ENCODE measurements around the gene TSHZ1. TPM values are rescaled to one million over a fixed set of nuclear protein-coding genes. Genes with fewer than 3 reads are reported as not detected.
"Not testable (repeated sequence)": the region's sequence is repeated elsewhere in the genome, so short reads cannot be mapped to it uniquely, and the experiment has no call there.

TSHZ1 gene
- total RNA-seq, 1 donor = 15.6 TPM

DNA sequence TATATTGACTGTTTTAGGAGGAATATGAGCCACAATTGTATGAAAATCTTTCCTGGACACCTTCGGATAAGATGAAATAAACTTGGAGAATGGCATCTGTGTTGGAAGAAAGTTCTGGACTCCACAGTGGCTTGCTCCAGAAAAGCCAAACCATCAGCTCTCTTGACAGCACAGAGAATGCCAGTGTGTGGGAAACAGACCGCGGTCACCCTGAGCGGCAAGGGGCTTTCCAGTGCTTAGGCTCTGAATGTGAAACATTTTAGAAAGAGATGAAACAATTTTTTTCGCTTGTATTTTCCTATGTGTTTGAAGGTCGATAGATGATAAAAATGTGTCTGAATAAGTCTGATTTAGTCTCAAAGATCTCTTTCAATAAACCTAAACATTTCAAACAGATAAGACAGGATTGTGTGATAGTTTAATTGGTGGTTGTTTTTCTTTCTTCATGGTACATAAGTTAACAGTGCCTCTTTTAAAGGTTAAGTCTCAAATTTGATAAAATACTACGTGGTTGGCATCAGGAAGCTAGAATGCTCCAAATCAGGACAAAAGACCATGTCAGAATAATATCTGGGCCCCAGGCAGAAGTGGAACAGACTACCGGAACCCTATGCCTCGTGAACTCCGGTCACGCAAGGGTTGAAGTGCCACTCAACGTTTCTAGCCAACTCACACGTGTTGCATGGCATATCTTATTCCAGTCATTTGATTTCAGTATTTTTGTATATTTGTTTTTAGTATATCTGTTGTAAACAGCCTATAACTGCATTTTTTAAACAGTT is 30.6 kb upstream of the TSHZ1 start:
- DNase-seq (ENCODE audit: low read depth in 2 of 3, low spot score in 2 of 3) = no peak

DNA sequence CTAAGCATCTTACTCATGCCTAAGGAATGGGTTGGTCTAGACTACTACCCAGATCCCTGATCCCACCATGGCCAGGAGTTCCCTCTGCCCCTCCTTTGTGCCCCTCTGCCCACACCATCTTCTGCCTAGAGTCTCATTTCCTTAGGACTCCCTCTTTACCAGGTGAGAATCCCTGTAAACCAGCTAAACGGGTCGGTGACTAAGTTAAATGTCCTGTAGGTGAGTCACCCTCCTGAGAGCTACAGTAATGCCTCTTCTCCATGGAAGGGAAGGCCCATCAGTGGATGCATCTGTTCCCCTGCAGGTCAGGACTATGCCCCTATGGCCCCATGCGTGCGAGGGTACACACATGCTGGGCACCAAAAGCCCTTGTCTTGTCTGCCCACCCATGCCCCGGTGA is 27.1 kb upstream of the TSHZ1 start:
- no peak for DNase-seq (ENCODE audit: low read depth in 2 of 3, low spot score in 2 of 3)

DNA sequence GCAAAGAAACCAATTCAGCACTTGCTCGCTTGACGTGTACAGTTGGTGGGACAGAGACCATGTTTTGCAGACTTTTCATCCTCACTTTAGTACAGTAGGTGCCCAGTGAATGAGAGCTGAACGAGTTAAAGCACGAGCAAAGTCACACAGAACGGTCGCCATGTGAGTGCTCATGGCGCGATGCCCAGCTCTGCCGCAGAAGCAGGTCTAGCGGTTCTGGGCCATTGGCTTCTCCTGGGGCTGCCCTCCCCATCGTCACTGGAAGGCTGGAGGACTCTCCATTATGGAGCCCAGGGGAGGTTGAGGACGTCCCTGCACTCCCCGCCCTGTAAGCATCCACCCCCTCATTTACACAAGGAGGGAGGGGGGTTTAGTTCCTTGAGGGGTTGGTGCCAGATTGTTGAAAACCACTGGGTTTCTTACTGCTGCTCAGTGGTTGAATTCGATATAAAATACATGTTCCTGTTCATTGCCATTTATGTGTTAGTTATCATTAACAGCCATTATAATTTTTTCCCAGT is 26.6 kb upstream of the TSHZ1 start:
- no peak for DNase-seq (ENCODE audit: low read depth in 2 of 3, low spot score in 2 of 3)

DNA sequence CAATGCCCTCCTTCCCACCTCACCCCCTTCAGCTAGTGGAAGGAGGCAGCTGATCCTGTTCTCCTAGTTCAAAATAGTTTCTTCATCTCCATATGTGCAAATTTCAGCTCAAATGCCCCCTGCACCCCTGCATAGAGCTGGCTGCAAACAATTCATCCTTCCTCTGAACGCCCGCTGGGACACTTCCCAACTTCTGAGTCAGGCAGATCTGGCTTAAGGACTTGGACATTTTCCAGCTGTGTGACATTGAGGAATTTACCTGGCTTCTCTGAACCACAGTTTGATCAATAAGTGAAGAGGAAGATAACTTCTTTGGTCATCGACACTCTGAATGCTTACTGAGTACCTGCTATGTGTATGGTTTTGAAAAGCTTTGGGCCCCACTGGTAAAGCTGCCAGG is 25.1 kb upstream of the TSHZ1 start:
- DNase-seq (ENCODE audit: low read depth in 2 of 3, low spot score in 2 of 3) = no peak

DNA sequence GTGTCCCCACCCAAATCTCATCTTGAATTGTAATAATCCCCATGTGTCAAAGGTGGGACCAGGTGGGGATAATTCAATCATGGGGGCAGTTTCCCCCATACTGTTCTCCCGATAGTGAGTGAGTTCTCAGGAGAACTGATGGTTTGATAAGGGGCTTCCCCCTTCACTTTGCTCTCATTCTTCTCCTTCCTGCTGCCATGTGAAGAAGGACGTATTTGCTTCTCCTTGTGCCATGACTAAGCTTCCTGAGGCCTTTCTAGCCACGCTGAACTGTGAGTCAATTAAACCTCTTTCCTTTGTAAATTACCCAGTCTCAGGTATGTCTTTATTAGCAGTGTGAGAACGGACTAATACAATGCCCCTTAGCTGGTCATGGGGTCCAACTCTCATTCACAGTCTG is 22.9 kb upstream of the TSHZ1 start:
- not testable (repeated sequence) for DNase-seq (ENCODE audit: low read depth in 2 of 3, low spot score in 2 of 3)

DNA sequence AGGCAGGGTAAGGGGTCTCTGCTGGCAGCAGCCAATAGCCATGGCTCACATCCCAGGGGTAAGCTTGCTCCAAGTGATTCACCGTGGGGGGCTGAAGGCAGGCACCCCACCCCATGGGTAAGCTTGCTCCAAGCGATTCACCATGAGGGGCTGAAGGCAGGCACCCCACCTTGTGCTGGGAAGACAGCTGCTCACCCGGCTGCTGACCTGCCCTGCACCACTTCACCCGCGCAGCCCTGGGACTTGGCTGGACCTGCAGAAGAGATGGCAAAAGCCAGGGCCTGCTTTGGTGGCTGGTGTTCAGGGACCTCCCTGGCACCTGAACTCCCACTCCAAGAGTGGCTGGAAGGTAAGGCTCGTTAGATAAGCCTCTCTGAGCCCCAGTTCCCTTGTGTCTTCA is 20.9 kb upstream of the TSHZ1 start:
- DNase-seq (ENCODE audit: low read depth in 2 of 3, low spot score in 2 of 3) = no peak

DNA sequence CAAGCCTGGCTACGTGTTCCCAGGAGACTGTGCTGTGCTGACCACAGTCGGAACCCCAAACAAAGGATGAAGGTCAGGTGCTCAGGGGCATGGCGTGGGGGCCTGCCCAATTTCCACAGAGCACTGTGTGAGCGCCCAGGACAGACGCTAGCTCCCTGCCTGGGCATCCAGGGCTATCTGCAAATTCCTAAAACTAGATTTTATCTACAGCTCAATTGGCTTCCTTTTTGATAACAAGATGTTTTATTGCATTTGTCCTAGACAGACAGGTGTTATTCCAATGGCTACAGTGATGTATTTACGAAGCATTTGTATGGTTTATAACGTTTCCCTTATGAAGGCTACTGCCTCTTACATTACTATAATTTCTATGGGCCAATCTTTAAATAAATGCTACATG is 17.7 kb upstream of the TSHZ1 start:
- DNase-seq (ENCODE audit: low read depth in 2 of 3, low spot score in 2 of 3) = no peak

DNA sequence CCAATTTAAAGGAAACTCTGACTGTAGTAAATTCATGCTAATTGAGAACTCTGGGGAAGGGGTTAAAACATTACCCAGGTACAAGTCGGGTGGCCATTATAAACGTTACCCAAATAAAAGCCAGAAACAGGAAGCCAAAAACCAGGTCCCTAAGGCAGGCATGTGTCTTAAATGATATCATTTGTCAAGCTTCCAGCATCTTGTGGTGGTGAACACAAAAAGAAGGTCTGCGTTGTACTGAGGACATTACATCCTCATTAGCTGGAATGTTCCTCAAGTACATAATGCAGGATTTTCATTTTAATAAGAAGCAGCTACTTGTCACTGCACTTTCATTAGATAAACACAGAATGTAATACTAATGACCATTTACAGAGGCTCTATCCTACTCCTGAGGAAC is 12.6 kb upstream of the TSHZ1 start:
- peak in 2 of 3 donors; percentile 11 to 50 for DNase-seq (ENCODE audit: low read depth in 2 of 3, low spot score in 2 of 3)

DNA sequence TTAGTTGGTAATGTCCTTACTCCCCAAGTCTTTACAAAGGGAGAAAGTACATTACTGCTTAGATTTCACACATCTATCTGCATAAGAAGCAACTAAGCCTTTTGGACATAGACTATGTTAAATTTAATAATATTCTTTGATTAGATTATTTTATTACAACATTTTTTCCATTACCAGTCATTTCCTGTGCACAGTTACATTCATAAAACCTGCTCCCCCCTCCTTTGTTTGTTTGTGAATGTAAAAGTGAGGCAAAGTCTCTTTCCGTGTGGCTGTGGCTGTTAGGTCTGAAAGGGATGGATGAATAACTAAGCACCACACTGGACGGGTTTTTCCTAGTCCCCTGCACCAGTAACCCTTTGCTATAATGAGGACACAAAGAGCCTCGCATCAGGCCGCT is 11.3 kb upstream of the TSHZ1 start:
- DNase-seq (ENCODE audit: low read depth in 2 of 3, low spot score in 2 of 3) = no peak

DNA sequence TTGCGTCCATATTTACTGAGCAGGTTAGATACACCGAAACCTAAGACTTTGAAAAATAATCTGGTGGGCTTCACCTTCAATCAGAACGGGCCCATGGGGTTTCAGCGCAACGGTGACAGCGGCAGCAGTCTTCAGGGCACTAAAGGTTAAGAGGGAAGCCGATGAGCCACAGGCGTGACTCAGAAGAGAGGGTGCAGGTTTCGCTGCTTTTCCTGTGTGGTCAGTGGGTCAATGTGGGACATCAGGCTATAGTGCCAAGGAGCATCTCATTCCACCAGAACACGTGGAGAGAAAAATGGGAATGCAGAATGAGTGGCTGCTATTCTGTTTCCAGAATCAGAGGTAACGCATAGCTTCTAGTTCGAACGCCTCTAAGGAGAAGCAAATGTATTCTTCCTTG is 10.5 kb upstream of the TSHZ1 start:
- no peak for DNase-seq (ENCODE audit: low read depth in 2 of 3, low spot score in 2 of 3)

DNA sequence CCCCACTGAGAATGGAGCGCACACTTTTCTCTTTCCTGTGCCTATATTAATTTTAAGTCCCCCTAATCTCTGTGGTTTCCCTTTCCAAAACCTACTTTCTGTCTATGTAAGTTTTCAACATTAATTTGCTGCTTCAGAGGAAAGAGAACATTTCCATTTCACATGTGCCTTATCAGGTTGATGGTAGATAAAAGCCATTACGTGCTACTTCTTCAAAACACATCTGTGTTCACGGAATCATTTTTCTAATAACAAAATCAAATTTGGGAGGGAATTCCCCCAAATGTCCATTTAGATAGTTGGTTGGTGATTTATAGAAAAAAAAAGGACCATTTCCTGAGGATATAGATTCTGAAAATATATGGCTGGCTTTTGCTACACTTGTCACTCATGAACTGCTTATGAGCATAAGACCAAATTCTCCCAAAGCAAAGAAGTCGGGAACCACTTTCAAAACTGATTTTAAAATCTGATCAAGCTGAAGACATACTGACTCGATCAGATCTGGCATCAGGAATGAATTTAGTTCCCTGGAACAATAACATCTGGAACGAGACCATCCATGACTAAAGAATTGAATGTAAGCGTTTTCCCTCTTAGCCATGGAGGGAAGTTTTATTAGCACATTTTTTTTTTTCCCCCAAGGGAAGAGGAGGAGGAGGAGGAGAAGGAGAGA is 9.9 kb upstream of the TSHZ1 start:
- peak in 2 of 3 donors; percentile 18 to 55 for DNase-seq (ENCODE audit: low read depth in 2 of 3, low spot score in 2 of 3)

DNA sequence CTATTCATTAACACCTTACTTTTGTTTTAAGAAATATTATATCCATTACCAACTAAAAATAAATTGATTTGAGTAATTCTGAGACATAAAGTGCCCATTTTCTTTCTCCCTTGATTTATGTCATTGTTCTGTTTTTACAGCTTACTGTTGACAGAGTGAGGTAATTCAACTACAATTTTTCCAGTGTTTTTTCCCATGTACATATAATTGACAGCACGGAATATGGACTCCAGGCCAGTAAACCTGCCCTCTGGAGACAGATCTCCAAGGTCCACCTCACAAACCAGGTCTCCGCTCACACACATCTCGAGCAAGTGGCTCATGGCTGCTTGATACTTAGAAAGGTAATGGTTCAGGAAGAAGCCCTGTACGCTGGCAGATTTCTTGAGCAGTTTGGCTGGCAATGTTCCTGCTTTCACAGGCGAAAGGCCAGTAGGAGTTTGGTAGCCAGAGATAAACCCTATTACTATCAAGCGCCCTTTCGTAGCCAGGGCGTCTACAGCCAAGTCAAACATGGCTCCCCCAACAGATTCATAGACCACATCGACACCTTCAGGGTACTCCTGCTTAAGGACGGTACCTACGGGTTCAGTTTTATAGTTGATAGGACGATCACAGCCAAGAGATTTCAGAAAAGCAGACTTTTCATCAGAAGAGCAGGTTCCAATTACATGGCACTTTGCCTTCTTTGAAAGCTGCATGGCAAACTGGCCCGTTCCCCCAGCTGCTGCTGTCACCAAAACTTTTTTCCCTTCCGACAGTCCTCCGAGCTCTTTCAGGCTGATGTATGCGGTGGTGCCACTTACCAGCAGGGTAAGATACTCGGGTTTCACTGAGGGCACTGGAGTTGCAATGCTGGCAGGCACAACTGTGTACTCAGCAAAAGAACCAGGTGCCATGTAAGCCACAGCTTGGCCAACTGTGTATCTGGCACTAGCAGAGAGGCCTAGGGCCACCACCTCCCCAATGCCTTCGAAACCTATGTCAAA is 9.0 kb upstream of the TSHZ1 start:
- DNase-seq (ENCODE audit: low read depth in 2 of 3, low spot score in 2 of 3) = no peak

DNA sequence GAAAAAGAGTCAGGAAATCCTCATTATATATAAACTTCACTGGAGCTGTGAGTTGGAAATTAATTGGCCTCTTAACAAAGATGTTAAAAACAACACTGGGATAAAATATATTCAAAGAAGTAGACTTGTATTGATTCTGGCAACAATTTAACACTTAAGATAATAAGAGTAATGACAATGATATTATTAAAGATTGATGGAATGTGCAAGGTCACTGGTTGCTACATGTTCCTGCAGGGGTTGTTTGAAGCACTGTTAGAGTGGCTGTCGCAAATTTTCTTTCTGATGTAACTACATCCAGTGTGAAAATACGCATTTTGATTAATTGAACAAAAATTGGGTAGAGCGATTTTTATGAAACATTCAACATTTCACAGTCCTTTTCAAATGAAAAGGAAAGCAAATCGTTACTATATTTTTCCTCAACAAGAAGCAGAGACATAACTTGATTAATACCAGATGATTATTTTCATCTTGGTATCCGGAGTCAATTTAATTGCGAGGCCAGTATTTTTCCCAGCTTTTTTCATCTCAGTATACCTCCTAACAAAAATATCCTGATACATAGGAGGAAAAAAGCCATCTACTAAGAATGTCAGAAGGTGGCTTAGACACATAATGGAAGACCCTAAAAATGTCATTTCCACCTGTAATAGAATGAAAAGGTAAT is 7.8 kb upstream of the TSHZ1 start:
- no peak for DNase-seq (ENCODE audit: low read depth in 2 of 3, low spot score in 2 of 3)

DNA sequence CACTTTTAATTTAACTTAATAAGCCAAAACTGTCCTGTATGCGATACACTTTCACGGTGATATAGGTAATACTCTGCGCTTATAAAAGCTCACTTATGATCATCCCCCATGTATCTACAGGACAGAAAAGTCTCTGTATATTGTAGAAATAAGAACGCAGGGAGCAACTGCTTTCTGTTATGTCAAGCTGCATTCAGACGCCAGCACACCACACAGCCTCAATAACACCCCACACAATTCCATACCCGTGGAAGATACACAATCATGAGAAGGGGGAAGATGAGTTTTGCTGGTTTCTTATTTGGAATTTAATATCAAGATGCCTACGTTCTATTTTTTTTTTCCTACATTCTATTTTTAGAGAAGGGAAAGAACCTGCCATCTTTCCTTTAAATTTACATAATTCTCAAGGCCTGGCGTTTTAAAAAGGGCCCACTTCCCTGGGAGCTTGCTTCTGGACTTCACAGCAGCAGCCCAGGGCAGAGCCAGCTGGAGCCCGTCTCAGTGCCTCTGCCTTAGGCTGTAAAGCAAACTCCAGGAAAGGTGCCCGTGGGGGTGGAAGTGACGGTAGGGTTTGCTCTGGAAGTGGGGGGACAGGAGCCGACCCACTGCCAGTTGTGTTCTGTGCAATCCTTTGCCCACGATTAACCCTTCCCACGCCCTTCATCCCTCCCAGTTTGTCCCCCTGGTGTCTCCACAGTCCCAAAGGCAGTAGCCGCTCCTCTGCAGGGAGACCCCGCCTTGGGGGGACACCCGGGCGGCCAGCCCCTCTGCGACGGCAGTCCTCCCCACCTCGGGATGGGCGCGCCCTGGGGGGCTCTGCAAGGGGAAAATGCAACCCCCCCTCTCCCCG is 7.0 kb upstream of the TSHZ1 start:
- DNase-seq (ENCODE audit: low read depth in 2 of 3, low spot score in 2 of 3) = no peak

DNA sequence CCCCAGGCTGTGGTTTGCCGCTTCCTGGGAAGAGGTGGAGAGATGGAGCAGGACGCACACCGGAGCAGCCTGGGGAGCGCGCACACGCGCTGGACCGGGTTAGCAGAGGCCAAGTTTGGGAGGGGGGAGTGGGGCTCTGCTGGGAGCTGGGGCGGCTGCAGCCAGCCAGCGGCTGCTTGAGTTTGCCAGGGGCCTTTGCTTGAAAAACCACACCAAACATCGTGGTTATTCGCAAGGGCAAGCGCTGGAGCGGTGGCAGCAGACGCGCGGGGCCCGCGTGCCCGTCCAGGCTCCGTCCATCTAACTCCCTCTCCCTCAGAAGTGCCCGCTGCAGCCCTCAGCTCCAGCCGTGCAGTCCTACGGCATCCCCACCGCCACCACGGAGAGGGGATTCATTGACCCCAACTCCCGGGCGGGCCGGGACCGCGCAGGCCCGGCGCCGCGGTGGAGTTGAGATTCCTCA is 6.3 kb upstream of the TSHZ1 start:
- peak in 1 of 3 donors; percentile 9 for DNase-seq (ENCODE audit: low read depth in 2 of 3, low spot score in 2 of 3)

DNA sequence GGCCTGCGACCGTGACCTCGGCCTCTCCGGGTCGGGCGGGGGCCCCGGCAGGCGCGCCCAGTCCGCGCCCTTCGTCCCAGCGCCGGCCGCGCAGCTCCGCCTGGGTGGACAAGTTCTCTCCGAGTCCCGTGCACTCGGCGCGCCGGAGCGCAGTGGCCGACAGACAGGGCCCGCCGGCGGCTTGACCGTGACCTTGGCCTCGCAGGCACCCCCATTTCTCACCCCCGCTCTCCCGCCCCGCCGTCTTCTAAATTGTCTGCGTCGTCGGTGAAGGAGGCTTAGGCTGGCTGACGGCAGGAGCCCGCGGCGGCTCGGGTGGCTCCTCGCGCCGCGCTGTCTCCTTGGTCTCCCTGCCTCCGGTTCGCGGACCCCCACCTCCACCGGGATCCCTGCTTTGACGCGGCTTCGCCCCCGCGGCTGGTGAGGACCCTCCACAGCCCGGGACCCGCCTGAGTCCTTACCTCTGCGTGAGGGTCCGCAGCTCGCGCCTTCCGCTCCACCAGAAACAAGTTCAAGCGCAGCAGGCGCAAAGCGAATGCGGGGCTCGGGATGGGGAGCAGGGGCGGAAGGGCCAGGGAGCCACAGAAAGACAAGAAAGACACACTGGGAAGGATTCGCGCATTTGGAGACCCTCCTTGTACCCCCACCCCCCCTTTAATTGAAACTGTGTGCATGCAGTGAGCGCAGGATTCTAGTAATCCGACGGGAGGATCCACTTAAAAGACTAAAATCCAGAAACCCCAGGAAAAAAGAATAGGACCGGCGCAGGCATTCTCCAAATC is 5.7 kb upstream of the TSHZ1 start:
- DNase-seq (ENCODE audit: low read depth in 2 of 3, low spot score in 2 of 3) = peak in 1 of 3 donors; percentile 11

DNA sequence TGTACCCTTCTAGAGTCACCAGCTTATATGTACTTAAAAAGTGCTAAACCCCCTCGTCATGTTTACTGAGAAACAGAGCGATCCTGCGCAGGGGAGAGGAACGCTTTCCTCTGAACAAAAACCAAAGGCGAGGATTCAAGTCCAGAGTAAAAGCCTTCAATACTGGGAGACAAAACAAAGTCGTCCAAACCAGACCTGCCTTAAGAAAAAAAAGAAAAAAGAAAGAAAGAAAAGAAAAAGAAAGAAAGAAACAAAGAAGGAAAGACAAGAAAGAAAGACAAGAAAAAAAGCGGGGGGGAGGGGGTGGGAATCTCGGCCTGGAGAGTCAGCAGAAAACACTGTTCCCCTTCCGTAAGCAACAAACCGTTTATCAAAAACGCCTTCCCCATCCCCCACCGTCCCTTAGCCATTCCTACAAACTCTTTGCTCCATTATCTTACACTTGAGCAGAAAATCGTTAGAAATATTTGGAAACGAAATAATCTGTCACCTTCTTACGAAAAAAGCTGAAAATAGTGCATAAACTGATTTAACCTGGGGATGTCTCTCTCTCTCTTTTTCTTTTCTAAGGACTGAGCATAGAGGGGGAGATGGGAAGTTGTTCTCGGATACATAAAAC is 5.0 kb upstream of the TSHZ1 start:
- no peak for DNase-seq (ENCODE audit: low read depth in 2 of 3, low spot score in 2 of 3)
